Islet of Langerhans (tissue), 1 donor: ENCODE results near the gene EMP3.
"Not testable (repeated sequence)": the region's sequence is repeated elsewhere in the genome, so short reads cannot be mapped to it uniquely, and the experiment has no call there.

Source experiments
- FAIRE-seq: peaks from one replicate; lab custom pipeline; 2011; peaks lifted over from hg19 to GRCh38; lab: Jason Lieb, UNC

EMP3 gene, protein sequence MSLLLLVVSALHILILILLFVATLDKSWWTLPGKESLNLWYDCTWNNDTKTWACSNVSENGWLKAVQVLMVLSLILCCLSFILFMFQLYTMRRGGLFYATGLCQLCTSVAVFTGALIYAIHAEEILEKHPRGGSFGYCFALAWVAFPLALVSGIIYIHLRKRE

DNA sequence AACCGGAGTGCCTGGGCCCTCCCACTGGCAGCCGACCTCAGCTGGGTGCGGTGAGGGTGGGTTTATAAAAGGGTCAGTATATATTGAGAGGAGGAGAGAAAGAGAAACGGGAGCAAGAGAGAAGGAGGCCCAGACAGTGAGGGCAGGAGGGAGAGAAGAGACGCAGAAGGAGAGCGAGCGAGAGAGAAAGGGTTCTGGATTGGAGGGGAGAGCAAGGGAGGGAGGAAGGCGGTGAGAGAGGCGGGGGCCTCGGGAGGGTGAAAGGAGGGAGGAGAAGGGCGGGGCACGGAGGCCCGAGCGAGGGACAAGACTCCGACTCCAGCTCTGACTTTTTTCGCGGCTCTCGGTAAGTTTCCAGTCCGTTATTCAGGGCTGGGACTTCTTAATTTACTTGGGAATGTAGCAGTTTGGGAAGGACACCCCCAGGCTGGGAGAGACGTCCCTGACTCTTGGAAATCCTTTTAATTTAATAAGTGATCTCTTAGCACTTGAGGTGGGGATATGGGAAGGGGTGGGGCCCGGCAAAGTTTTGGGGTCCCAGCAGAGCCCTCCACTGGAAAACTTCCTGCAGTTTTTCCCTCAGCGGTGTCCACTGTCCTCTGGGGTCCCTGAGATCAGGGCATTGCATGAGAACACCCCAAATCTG, at the start of gene EMP3:
Gene EMP3, plus strand, starts transcription at position 288 of the 646 bp plus-strand sequence. CDS start 1,293 bp downstream, outside the sequence.
- FAIRE-seq: no peak

- FAIRE-seq: no peak
Measured at GRCh38 chr19:48279747-48280146, 45.6 kb upstream of the EMP3 start.

GRCh38 chr19:48283908-48284307, 41.4 kb upstream of the EMP3 start:
- no peak for FAIRE-seq

DNA sequence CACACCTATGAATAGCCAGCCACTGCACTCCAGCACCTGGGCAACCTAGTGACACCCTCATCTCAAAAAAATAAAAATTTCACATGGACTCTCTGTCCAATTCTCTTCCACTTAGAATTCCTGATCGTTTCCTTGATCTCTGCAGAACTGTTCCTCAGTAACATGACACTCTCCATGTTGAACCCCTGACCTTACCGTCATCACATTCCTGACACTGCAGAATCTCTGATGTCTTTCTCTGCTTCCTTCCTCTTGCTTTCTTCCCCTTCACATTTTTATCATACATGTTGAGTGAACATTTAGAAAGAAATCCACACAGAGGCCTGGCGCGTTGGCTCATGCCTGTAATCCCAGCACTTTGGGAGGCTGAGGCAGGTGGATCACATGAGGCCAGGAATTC, 40.5 kb upstream of the EMP3 start:
- no peak for FAIRE-seq

GRCh38 chr19:48287748-48288147, 37.6 kb upstream of the EMP3 start:
- no peak for FAIRE-seq

- no peak for FAIRE-seq
Measured at GRCh38 chr19:48290401-48290770, 35.0 kb upstream of the EMP3 start.

DNA sequence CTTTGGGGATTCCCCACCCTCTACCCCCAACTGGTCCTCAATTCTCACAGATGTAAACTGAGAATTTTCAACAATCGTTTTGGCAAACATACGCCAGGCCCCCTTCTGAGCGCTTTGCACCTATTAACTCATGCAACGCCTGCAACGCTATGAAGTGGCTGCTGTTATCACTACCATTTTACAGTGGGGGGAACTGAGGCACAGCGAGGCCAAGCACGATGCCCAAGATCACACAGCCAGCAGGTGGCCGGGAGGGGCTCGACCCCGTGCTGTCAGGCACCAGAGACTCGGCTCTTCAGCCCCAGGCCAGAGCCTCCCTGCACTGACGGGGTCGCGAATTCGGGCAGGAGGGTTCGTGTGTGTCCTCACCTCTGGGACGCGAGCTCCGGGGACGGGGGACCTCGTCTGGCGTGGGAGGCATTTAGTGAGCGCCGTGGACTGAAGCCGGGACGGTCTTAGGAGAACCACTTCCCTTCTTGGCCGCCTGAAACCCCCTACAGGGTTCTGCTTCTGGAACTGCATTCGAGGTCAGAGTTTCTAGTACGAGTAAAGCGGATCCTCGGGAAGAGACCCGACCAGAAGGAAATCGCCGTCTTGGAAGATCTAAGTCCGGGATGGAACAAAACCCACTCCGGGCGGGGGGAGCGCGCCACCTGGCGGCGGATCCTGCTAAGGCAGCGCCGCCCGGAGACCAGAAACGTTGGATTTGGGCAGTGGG, 34.4 kb upstream of the EMP3 start:
- no peak for FAIRE-seq

GRCh38 chr19:48291489-48291815, 33.9 kb upstream of the EMP3 start:
- not testable (repeated sequence) for FAIRE-seq

- no peak for FAIRE-seq
Measured at GRCh38 chr19:48292798-48293197, 32.6 kb upstream of the EMP3 start.

DNA sequence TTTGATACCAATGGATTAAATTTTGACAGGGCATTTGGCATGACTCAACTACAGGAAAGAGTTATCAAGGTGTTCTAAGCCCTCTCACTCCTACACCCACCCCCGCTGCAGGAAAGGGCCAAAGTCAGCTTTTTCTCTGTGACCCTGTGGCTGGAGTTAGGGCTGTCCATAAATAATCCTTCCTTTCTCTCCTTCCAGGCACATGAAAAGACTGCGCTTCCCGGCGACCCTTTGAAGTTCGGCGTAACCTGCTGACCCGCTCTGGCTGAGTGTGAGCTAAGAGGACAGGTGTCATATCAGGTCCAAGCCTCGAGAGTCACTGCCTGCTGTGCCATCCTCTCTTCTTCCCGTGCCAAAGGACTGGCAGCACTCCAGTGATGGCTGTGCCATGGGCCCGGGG, 29.9 kb upstream of the EMP3 start:
- FAIRE-seq: no peak

- FAIRE-seq: no peak
Measured at GRCh38 chr19:48296963-48297734, 28.2 kb upstream of the EMP3 start.

- FAIRE-seq: no peak
Measured at GRCh38 chr19:48297975-48298374, 27.4 kb upstream of the EMP3 start.

- FAIRE-seq: no peak
Measured at GRCh38 chr19:48301886-48302599, 23.3 kb upstream of the EMP3 start.

DNA sequence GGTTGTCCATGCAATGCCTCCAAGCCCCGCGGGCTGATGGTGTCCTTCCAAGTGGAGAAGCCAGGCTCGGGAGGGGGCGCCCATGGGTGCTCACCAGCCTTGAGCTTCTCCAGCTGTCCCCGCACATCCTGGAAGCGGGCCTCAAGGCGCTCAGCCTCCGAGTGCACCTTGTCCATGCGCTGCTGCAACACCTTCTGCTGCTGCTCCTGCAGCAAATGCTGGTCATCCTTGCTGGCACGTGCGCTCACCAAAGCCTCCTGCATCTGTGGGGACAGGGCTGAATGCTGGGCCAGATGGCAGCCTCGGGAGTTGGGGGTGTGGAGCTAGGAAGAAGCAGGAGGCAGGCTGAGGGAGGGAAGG, 22.8 kb upstream of the EMP3 start:
- no peak for FAIRE-seq

- no peak for FAIRE-seq
Measured at GRCh38 chr19:48303367-48303766, 22.0 kb upstream of the EMP3 start.

DNA sequence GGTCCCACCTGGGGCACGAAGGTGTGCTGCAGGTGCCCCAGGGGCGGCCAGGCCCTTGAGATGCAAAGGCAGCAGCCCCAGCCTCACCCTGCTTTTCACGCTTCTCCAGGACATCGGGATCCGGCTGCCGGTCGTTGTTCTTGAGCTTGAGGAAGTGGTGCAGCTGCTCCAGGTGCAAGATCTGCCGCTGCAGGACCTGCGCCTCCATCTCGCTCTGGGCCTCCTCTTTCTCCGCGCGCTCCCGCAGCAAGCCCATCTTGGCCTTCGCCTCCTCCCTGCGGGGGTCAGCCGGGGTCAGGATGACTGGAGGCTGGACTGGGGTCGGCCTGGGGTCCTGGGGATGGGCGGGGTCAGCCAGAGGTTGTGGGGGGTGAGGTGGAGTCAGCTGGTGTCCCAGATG, 21.5 kb upstream of the EMP3 start:
- no peak for FAIRE-seq

- no peak for FAIRE-seq
Measured at GRCh38 chr19:48308631-48309586, 16.4 kb upstream of the EMP3 start.

DNA sequence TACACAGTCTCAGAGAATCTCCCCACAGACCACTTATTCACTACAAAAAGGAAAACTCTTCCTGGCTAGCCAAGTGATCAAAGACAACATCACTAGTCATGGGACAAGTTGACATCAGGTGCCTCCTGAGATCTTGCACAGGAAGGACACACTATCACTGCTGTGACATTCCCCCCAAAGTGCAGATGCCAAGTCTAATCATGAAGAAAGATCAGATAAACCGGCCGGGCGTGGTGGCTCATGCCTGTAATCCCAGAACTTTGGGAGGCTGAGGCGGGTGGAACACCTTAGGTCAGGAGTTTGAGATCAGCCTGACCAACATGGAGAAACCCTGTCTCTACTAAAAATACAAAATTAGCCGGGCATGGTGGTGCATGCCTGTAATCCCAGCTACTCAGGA, 15.6 kb upstream of the EMP3 start:
- not testable (repeated sequence) for FAIRE-seq

DNA sequence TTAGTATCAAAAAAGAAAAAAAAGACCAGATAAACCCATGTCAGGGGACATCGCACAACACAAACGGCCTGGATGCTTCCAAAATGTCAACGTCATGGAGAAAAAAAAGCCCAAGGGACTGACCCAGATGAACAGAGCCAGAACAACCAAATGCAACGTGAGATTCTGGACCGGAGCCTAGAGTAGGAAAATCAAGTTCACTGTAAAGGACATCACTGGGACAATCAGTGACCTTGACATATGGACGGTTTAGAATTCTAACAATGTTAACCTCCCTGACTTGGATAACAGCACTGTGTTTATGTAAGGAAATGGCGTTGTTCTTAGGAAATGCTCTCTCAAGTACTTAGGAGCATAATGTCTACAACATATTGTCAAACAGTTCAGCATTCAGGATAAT, 15.1 kb upstream of the EMP3 start:
- no peak for FAIRE-seq

DNA sequence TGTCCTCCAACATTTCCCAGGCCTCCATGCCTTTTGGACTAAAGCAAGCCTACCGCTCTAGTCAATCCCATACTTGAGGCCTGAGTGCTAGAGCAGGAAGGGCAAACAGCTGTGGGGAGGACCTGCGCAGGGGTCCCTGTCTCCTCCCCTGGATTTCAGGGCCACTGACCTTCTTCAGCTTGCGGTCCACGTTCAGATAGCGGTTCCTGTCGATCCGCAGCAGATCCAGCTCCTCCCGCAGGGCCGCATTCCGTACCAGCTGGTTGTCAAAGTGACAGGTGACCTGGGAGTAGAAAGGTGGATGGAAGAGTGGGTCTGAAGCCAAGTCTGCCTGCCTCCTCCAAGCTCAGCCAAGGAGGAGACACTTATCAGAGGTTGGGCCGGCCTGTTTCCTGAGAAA, 14.0 kb upstream of the EMP3 start:
- FAIRE-seq: no peak

DNA sequence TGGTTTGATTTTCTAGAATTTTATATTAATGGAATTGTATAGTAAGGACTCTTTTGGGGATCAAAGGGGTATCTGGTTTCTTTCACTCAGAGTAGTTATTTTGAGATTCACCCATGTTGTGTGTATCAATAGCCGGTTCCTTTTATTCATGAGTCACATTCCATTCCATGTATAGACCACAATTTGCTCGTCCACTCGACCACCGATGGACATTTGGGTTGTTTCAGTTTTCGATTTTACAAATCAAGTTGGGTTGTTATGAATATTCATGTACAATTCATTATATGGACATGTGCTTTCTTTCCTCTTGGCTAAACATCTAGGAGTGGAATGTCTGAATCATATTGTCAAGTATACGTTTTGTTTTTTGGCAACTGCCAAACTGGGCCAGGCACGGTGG, 9.6 kb upstream of the EMP3 start:
- no peak for FAIRE-seq

DNA sequence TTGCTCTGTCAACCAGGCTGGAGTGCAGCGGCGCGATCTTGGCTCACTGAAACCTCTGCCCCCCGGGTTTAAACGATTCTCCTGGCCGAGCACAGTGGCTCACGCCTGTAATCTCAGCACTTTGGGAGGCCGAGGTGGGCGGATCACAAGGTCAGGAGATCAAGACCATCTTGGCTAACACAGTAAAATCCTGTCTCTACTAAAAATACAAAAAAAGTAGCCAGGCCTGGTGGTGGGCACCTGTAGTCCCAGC, 7.7 kb upstream of the EMP3 start:
- not testable (repeated sequence) for FAIRE-seq
